CD4-positive, alpha-beta T cell (primary cell): Measurements from ENCODE around the gene SERPINA12. TPM values are rescaled to one million over a fixed set of nuclear protein-coding genes. Genes with fewer than 3 reads are reported as not detected.

ENCODE experiments used
- ATAC-seq: fragments of 200-7000 bp; cut with Tn5 transposase; one replicate; pipeline ENCODE4 v1.10.0; 2022; ENCODE audit warnings: mild to moderate bottlenecking; ENCODE audit not compliant: poor library complexity
- CTCF ChIA-PET: fragments of 350-600 bp; sonication (Branson Sonifier 250); formaldehyde crosslinking; loops from one replicate; lab custom pipeline; 2021; ENCODE audit warnings: antibody characterized with exemption, inconsistent platforms; lab: Charles Lee
- POLR2A ChIA-PET: fragments of 350-600 bp; sonication (Branson Sonifier 250); formaldehyde crosslinking; loops from one replicate; lab custom pipeline; 2021; ENCODE audit warnings: antibody characterized with exemption, inconsistent platforms; lab: Charles Lee
- DNase-seq, 14 experiments: peaks; one replicate each; pipeline ENCODE4 v3.0.0-alpha.2; 2013 to 2020; ENCODE audit warnings: mixed read lengths in 2 of 14
- H3K27ac ChIP-seq, 2 donors: one replicate each; pipeline versions ENCODE4 v1.5.1 to v1.7.0; 2013; ENCODE audit warnings: low read length in 2 of 2, low read depth in 1 of 2, mild to moderate bottlenecking in 1 of 2
- H3K27me3 ChIP-seq, 2 experiments: 1 replicate in 1 of 2; 2 replicates in 1 of 2; pipeline versions ENCODE4 v1.6.1 to v1.7.0; 2013; ENCODE audit warnings: low read length in 2 of 2, control low read depth in 1 of 2, mild to moderate bottlenecking in 1 of 2, moderate library complexity in 1 of 2; ENCODE audit not compliant: insufficient read depth in 2 of 2, control insufficient read depth in 1 of 2
- H3K36me3 ChIP-seq: one replicate; pipeline ENCODE4 v1.6.1; 2013; ENCODE audit warnings: low read length, control low read depth; ENCODE audit not compliant: insufficient read depth
- H3K4me1 ChIP-seq: one replicate; pipeline ENCODE4 v1.6.1; 2013; ENCODE audit warnings: low read length, control low read depth; ENCODE audit not compliant: insufficient read depth
- H3K4me3 ChIP-seq: one replicate; pipeline ENCODE4 v1.5.1; 2013; ENCODE audit warnings: mild to moderate bottlenecking, low read length, moderate library complexity
- H3K9me3 ChIP-seq, 2 experiments: 1 replicate in 1 of 2; 2 replicates in 1 of 2; pipeline versions ENCODE4 v1.6.1 to v1.7.0; 2013; ENCODE audit warnings: low read length in 2 of 2, mild to moderate bottlenecking in 2 of 2, control low read depth in 1 of 2, moderate library complexity in 1 of 2; ENCODE audit not compliant: control insufficient read depth in 1 of 2, insufficient read depth in 1 of 2
- H3K27ac Mint-ChIP-seq: one replicate; pipeline ENCODE4 v1.8.0; 2020; ENCODE audit warnings: mixed read lengths
- H3K27me3 Mint-ChIP-seq: one replicate; pipeline ENCODE4 v1.8.0; 2021; ENCODE audit warnings: mixed read lengths
- H3K36me3 Mint-ChIP-seq: one replicate; pipeline ENCODE4 v1.8.0; 2021; ENCODE audit warnings: low read depth, mixed read lengths
- H3K4me1 Mint-ChIP-seq: one replicate; pipeline ENCODE4 v1.8.0; 2021; ENCODE audit warnings: low read depth, mixed read lengths
- H3K4me3 Mint-ChIP-seq: one replicate; pipeline ENCODE4 v1.8.0; 2020; ENCODE audit warnings: mild to moderate bottlenecking, mixed read lengths
- H3K9me3 Mint-ChIP-seq: one replicate; pipeline ENCODE4 v1.8.0; 2020; ENCODE audit warnings: mixed read lengths
- CTCF ChIP-seq: fragments of 200-600 bp; IDR thresholded peaks from one replicate; pipeline ENCODE4 v1.8.0; 2022; ENCODE audit warnings: antibody characterized with exemption, mild to moderate bottlenecking
- intact Hi-C, 2 experiments: fragments of 100-400 bp; cut with DNase I in 1 of 2; cut with micrococcal nuclease in 1 of 2; formaldehyde crosslinking; loops; one replicate each; pipeline versions ENCODE4 v1.15.1 to v1.9.0; 2023 to 2025; cut with DNase I, micrococcal nuclease
- total RNA-seq, 174 experiments: library from RNA in 2 of 174; stranded (reverse) in 2 of 174; gene quantifications; one replicate each; pipeline ENCODE4 v1.2.3 and lab custom pipeline; 2021 to 2026

SERPINA12 gene
- total RNA-seq, 2 experiments from 2014 or later: not detected

GRCh38 chr14:94469261-94469660, 40.0 kb downstream of the SERPINA12 start:
- no peak overlapping the region for H3K4me3 Mint-ChIP-seq
- no peaks in the 10 kb centered on the region for H3K4me1 Mint-ChIP-seq
- DNase-seq: no peak
- Histone ChIP-seq H3K27ac (no peak overlapping the region), H3K27me3 (peaks cover 2 to 3% of the 10 kb centered on the region in 2 experiments), H3K4me1 (no peaks in the 10 kb centered on the region), H3K36me3 (no peaks in the 10 kb centered on the region), H3K4me3 (no peak overlapping the region), H3K9me3 (peaks cover 10 to 14% of the 10 kb centered on the region in 2 experiments)
- ChIA-PET CTCF (no interaction called here), POLR2A (no interaction called here)
- TF ChIP-seq CTCF: no peak
- peaks cover 5% of the 10 kb centered on the region for H3K9me3 Mint-ChIP-seq
- H3K36me3 Mint-ChIP-seq: no peaks in the 10 kb centered on the region
- intact Hi-C loops: no loop called here
- H3K27me3 Mint-ChIP-seq: peaks cover 14% of the 10 kb centered on the region
- no peak overlapping the region for H3K27ac Mint-ChIP-seq
- no peak for ATAC-seq

GRCh38 chr14:94467728-94468520, 41.3 kb downstream of the SERPINA12 start:
- no peak for TF ChIP-seq CTCF
- H3K9me3 Mint-ChIP-seq: peaks cover 6% of the 10 kb centered on the region
- no peak overlapping the region for H3K27ac Mint-ChIP-seq
- no peaks in the 10 kb centered on the region for H3K4me1 Mint-ChIP-seq
- DNase-seq (no peak), ATAC-seq (no peak)
- ChIA-PET POLR2A (no interaction called here), CTCF (no interaction called here)
- intact Hi-C loops: no loop called here
- H3K36me3 Mint-ChIP-seq: no peaks in the 10 kb centered on the region
- Histone ChIP-seq H3K27me3 (peaks cover 2 to 3% of the 10 kb centered on the region in 2 experiments), H3K4me1 (no peaks in the 10 kb centered on the region), H3K4me3 (no peak overlapping the region), H3K27ac (no peak overlapping the region), H3K36me3 (no peaks in the 10 kb centered on the region), H3K9me3 (peaks cover 10% of the 10 kb centered on the region in 2 experiments)
- no peak overlapping the region for H3K4me3 Mint-ChIP-seq
- H3K27me3 Mint-ChIP-seq: peaks cover 14% of the 10 kb centered on the region

- no peaks in the 10 kb centered on the region for H3K4me1 ChIP-seq
- ATAC-seq: no peak
- peaks cover 6% of the 10 kb centered on the region for H3K9me3 Mint-ChIP-seq
- peaks cover 13% of the 10 kb centered on the region for H3K27me3 Mint-ChIP-seq
- H3K27ac ChIP-seq: no peak overlapping the region
- H3K4me3 Mint-ChIP-seq: no peak overlapping the region
- peaks cover 0 to 2% of the 10 kb centered on the region in 2 experiments for H3K27me3 ChIP-seq
- H3K27ac Mint-ChIP-seq: no peak overlapping the region
- peaks cover 10 to 14% of the 10 kb centered on the region in 2 experiments for H3K9me3 ChIP-seq
- no peaks in the 10 kb centered on the region for H3K36me3 ChIP-seq
- H3K36me3 Mint-ChIP-seq: no peaks in the 10 kb centered on the region
- ChIA-PET CTCF (no interaction called here), POLR2A (interaction anchor here (0.6 kb wide), 1 partner anchor 562 kb away, joined by 3 read pairs; no protein-coding TSS in a partner anchor)
- no peak for DNase-seq
- no peak for TF ChIP-seq CTCF
- no peaks in the 10 kb centered on the region for H3K4me1 Mint-ChIP-seq
- intact Hi-C loops: no loop called here
- H3K4me3 ChIP-seq: no peak overlapping the region
Measured at GRCh38 chr14:94466706-94467370, 42.4 kb downstream of the SERPINA12 start.
